ENCODE data around the gene C9orf50. TPM values are rescaled to one million over a fixed set of nuclear protein-coding genes. Genes with fewer than 3 reads are reported as not detected.

C9orf50 gene
- total and polyA plus RNA-seq, 11 donors, result not detected

- no peaks in the 10 kb centered on the region for H3K36me3 ChIP-seq
- DNase-seq, result no peak
- H3K4me1 ChIP-seq, result peaks cover 0 to 11% (median 0%) of the 10 kb centered on the region in 12 donors
- no peak overlapping the region for H3K27ac ChIP-seq
- no peaks in the 10 kb centered on the region for H3K9me3 ChIP-seq
- intact Hi-C loops (cut with DNase I), result loop anchor here in 2 of 10 donors (5.0 kb wide), 1 partner anchor 72 kb away; no protein-coding TSS in a partner anchor
- H3K27me3 ChIP-seq, result no peaks in the 10 kb centered on the region
- no peak overlapping the region for H3K4me3 ChIP-seq
- WGBS, 4 donors, result 85 to 94% (median 88%) methylated on average over 10 of the region's 10 CpGs
- no peak for TF ChIP-seq POLR2A (IDR thresholded peaks at IDR 0.05)
- no peak for TF ChIP-seq CTCF (IDR thresholded peaks at IDR 0.05)
- no peak for ATAC-seq
Observed at GRCh38 chr9:129650680-129651235, 29.9 kb upstream of the C9orf50 start.

DNA sequence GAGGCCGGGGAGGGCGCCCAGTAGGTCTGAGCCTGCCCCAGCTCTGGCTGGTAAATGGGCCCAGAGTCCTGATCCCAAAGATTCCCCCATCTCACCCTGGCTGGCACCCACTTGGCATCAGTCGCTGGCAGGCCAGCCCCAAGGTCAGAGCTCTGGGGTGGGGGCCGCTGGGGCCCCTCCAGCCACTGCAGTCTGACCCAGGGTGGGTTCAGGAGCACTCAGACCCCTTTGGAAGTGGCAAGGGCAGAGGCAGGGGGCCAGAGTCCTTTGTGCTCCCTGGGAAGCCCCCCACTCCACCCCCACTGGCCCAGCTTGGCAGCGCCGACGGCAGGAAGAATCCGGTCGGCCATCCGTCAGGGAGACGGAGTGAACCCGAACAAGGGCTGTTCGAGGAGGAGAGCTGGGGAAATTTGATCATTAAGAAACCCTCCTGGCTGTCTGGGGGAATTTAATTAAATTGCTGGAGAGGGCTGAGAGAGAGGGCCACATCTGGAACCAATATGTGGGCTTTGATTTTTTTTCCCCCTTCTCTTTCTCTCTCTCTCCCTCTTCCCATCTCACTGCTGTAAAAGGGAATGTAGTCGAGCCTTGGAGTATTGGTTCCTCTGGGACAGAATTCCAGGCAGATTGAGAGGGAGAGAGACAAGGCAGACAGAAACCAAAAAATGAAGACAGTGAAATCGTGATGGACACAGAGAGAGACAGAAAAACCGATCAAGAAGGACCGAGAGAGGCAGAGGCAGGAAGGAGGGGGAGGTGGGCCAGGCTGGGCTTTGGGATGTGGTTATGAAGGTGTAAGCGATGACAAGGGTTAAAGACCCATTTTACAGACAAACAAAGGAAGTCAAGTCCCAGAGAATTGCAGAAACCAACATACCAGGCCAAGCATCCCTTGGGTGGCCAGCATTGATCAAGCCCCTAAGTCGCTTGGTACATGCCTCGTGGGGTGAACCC is 29.1 kb upstream of the C9orf50 start:
- H3K4me1 ChIP-seq, result peaks cover 0 to 11% (median 0%) of the 10 kb centered on the region in 12 donors
- H3K27ac ChIP-seq, result no peak overlapping the region
- no peak for DNase-seq
- no peaks in the 10 kb centered on the region for H3K36me3 ChIP-seq
- H3K4me3 ChIP-seq, result no peak overlapping the region
- no peaks in the 10 kb centered on the region for H3K27me3 ChIP-seq
- TF ChIP-seq POLR2A (IDR thresholded peaks at IDR 0.05) (no peak), CTCF (IDR thresholded peaks at IDR 0.05) (no peak)
- intact Hi-C loops (cut with DNase I), result loop anchor here in 6 of 10 donors (5.0 to 10.0 kb wide), 5 partner anchors 72 to 87 kb away; no protein-coding TSS in a partner anchor
- WGBS, 4 donors, result 83 to 88% (median 85%) methylated on average over 18 to 20 of the region's 20 CpGs
- no peak for ATAC-seq
- no peaks in the 10 kb centered on the region for H3K9me3 ChIP-seq

GRCh38 chr9:129648764-129649115 is 27.8 kb upstream of the C9orf50 start:
- no peak for ATAC-seq
- Histone ChIP-seq H3K9me3 (no peaks in the 10 kb centered on the region), H3K4me3 (no peak overlapping the region), H3K27me3 (no peaks in the 10 kb centered on the region), H3K36me3 (no peaks in the 10 kb centered on the region), H3K27ac (no peak overlapping the region), H3K4me1 (peaks cover 0 to 2% (median 0%) of the 10 kb centered on the region in 12 donors)
- no peak for DNase-seq
- WGBS, 4 donors, result 70 to 75% (median 71%) methylated on average over 4 to 10 of the region's 10 CpGs
- intact Hi-C loops (cut with DNase I), result loop anchor here in 5 of 10 donors (5.0 to 10.0 kb wide), 5 partner anchors 74 to 89 kb away; no protein-coding TSS in a partner anchor
- no peak for TF ChIP-seq CTCF (IDR thresholded peaks at IDR 0.05)
- no peak for TF ChIP-seq POLR2A (IDR thresholded peaks at IDR 0.05)

Data from heart left ventricle (tissue), 16 donors.